CD4-positive, alpha-beta T cell treated with Interleukin-12 subunit alpha and Interleukin-12 subunit beta, for 1 hour (primary cell): ENCODE measurements around the gene MYRF.

Experiments used
- DNase-seq: peaks from one replicate; pipeline ENCODE4 v3.0.0-alpha.2; 2020

The MYRF gene

GRCh38 chr11:61828629-61829407, 76.4 kb downstream of the MYRF start:
- DNase-seq = peak; percentile 26

- no peak for DNase-seq
Measured at GRCh38 chr11:61829806-61830205, 77.4 kb downstream of the MYRF start.

- no peak for DNase-seq
Measured at GRCh38 chr11:61830237-61831105, 78.0 kb downstream of the MYRF start.

GRCh38 chr11:61832207-61832606, 79.8 kb downstream of the MYRF start:
- no peak for DNase-seq

GRCh38 chr11:61832754-61833153, 80.3 kb downstream of the MYRF start:
- no peak for DNase-seq

GRCh38 chr11:61833471-61833870, 81.0 kb downstream of the MYRF start:
- no peak for DNase-seq

GRCh38 chr11:61833926-61834277, 81.5 kb downstream of the MYRF start:
- DNase-seq = no peak

- DNase-seq = peak; percentile 65
Measured at GRCh38 chr11:61834278-61835048, 82.0 kb downstream of the MYRF start.

GRCh38 chr11:61836193-61836592, 83.8 kb downstream of the MYRF start:
- no peak for DNase-seq

- DNase-seq = no peak
Measured at GRCh38 chr11:61837411-61838005, 85.1 kb downstream of the MYRF start.
